BJ (cell line): ENCODE data around the gene RASSF4. TPM values are rescaled to one million over a fixed set of nuclear protein-coding genes. Genes with fewer than 3 reads are reported as not detected.
A peak's percentile ranks its signal among the peaks of the same experiment; 100 is the strongest.

Source experiments
- CTCF ChIA-PET: fragments of 350-600 bp; formaldehyde crosslinking; extraction: SDS; loops from one replicate; lab custom pipeline; 2021; ENCODE audit warnings: antibody characterized with exemption, inconsistent platforms; lab: Yijun Ruan, JAX
- POLR2A ChIA-PET: fragments of 300-600 bp; sonication (Branson Sonifier 250); formaldehyde crosslinking; extraction: SDS; loops from one replicate; lab custom pipeline; 2021; ENCODE audit warnings: antibody characterized with exemption; lab: Charles Lee
- DNase-seq: peaks from one replicate; pipeline ENCODE4 v3.0.0-alpha.2; 2011; ENCODE audit warnings: low read depth
- H3K27me3 ChIP-seq: 2 replicates; pipeline ENCODE4 v1.6.0; 2011; ENCODE audit warnings: low read length; ENCODE audit not compliant: control insufficient read depth, insufficient read depth
- H3K36me3 ChIP-seq: 2 replicates; pipeline ENCODE4 v1.5.1; 2011; ENCODE audit warnings: low read length; ENCODE audit not compliant: control insufficient read depth, insufficient read depth
- H3K4me3 ChIP-seq: 2 replicates; pipeline ENCODE4 v1.5.1; 2011; ENCODE audit warnings: low read depth, mild to moderate bottlenecking, control low read depth, low read length
- polyA plus RNA-seq: library from polyadenylated mRNA; depleted of rRNA; stranded (reverse); fragments of >200 nt; gene quantifications from 2 replicates; pipeline ENCODE4 v1.2.3, GENCODE V29; 2011
- TF ChIP-seq, protein P1 (sequence below): IDR thresholded peaks from 2 replicates; pipeline ENCODE4 v1.5.1; 2011; ENCODE audit warnings: low read depth, mild to moderate bottlenecking, control low read depth, inconsistent platforms, low read length, moderate library complexity; ENCODE audit not compliant: insufficient read depth

RASSF4 gene
- polyA plus RNA-seq, 1 experiment, result 3.9 TPM

DNA sequence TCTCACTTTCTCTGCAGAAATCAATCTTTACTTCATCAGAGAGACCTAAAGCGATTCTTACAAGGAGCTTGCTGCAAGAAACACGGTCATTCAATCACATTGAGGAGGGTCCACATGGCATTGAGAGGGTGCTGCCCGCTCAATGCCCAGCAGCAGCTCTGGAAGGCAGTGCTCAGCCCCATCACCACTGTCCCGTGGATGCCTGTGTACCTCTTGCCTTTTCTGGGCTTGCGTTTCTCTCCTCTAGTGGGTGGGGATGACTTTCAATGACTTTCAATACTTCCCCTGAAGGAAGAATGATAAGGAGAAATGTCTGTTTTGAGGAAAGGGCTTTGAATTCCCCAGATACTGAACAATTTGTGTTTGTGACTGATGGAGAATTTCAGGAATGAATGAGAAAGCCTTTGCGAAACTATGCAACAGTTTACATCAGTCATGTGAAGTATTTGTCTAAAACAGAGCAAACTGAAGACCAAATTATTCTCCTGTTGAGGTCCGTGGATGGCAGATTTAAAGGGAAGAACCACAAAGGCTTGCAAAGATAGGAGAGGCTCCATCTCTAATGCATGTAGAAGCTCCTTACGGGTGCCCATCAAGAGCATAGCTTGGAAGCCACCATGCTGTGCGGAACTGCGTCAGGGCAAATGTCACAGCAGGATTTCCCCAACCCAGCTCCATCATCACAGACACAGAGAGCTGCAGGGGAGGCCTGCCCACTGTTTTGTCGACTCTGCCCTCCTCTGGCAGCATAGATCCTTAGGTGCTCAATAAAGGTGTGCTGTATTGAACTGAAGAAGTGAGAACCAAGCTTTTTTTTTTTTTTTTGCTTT lies 34.5 kb downstream of the RASSF4 start:
- no peak overlapping the region for H3K4me3 ChIP-seq
- DNase-seq, result peak; percentile 42
- H3K27me3 ChIP-seq, result no peaks in the 10 kb centered on the region
- H3K36me3 ChIP-seq, result no peaks in the 10 kb centered on the region
- POLR2A ChIA-PET, result no interaction called here
- TF ChIP-seq, protein P1, sequence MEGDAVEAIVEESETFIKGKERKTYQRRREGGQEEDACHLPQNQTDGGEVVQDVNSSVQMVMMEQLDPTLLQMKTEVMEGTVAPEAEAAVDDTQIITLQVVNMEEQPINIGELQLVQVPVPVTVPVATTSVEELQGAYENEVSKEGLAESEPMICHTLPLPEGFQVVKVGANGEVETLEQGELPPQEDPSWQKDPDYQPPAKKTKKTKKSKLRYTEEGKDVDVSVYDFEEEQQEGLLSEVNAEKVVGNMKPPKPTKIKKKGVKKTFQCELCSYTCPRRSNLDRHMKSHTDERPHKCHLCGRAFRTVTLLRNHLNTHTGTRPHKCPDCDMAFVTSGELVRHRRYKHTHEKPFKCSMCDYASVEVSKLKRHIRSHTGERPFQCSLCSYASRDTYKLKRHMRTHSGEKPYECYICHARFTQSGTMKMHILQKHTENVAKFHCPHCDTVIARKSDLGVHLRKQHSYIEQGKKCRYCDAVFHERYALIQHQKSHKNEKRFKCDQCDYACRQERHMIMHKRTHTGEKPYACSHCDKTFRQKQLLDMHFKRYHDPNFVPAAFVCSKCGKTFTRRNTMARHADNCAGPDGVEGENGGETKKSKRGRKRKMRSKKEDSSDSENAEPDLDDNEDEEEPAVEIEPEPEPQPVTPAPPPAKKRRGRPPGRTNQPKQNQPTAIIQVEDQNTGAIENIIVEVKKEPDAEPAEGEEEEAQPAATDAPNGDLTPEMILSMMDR, result no peak
- CTCF ChIA-PET, result interaction anchor here (0.6 to 2.3 kb wide), 3 partner anchors 13 to 65 kb away, joined by 3 to 6 read pairs (median 3); no protein-coding TSS in a partner anchor

DNA sequence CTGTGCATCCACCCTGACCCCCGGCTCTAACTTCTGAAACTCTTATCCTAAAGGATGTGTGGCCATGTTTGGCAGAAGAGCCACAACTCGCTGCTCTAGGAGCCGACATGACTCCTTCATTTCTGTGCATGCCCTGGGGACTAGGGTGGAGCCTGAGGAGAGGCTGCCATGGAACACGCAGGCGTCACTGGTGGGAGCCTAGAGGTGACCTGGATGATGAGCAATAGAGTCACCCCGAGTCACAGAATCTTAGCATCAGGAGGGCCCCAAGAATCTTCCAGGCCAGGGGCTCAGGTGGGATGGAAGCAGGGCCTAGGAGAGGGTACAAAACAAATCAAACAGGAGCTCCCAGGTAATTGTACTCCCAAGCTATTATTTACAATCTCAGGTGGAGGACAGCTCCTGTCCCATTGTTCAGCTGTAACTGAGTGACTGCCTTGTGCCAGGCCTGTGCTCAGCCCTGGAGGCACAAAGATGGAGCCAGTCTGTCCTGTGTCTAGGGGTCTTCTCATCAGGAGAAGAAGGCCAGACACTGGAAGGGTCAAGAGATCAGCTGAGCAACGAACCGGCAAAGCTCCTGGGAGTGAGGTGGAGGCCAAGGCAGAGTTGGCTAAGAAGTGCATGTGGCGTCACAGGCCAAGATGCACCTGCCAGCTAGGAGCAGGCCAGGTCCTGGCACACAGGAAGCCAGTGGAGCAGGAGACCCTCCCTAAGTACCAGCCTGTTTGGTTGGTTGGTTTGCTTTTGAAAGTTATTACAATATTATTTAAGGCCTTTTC lies 35.3 kb downstream of the RASSF4 start:
- ChIA-PET POLR2A (no interaction called here), CTCF (interaction anchor here (0.7 to 2.3 kb wide), 5 partner anchors 13 to 66 kb away, joined by 3 to 6 read pairs (median 3); no protein-coding TSS in a partner anchor)
- DNase-seq, result no peak
- Histone ChIP-seq H3K4me3 (no peak overlapping the region), H3K27me3 (no peaks in the 10 kb centered on the region), H3K36me3 (no peaks in the 10 kb centered on the region)
- TF ChIP-seq, protein P1, result no peak

DNA sequence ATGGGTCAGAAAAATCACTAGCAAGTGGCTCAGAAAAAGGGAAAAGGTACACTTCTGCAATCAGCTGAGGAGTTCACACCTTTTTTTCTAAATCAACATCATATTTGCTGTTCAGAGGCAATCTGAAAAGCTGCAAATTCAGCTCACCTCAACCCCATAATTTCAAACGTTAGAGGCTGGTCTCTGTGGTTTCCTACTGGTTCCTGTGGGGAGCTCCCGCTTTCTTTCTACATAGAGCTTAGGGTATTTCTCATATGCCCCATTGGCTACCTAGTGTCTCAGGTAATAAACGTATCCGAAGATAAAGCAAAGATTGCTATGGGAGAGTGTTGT lies 35.9 kb downstream of the RASSF4 start:
- no peaks in the 10 kb centered on the region for H3K36me3 ChIP-seq
- no peak for DNase-seq
- no peaks in the 10 kb centered on the region for H3K27me3 ChIP-seq
- no peak overlapping the region for H3K4me3 ChIP-seq
- CTCF ChIA-PET, result interaction anchor here (0.7 to 2.3 kb wide), 4 partner anchors 12 to 63 kb away, joined by 3 to 6 read pairs (median 4); no protein-coding TSS in a partner anchor
- TF ChIP-seq, protein P1, result no peak
- POLR2A ChIA-PET, result no interaction called here

DNA sequence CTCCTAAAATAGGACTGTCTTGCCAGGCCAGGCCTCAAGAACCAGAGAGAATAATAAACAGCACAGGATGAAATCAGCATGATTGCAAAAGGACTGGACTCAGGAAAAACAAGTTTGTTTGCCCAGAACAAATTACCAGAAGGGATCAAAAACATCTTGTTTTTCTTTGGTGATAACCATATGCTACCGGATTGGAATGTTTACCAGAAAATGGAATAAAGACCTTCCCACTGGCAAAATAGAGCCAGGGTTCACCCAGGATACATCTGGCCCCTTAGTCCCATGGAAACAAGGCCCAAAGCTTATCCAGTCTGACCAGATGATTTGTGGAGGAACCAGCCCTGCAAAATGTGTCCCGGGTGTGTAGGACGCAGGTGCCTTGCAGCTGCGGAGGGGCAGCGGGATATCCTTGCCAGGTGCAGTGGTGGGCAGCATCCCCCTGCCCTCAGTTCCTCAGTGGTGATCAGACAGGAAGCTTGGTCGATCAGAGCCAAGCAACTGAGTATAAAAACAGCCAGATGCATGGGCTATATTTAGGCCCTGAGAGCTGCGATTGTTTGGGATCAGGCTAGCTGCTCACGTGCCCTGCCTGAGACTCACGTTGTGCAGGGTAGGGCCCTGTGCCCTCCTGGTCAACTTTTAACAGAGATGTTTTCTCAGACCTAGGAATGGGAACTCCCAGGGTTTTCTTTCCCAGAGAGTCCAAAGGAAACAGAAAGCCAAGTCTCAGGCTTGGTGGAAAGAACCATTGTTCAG lies 36.5 kb downstream of the RASSF4 start:
- Histone ChIP-seq H3K27me3 (no peaks in the 10 kb centered on the region), H3K36me3 (no peaks in the 10 kb centered on the region), H3K4me3 (no peak overlapping the region)
- peak; percentile 24 for DNase-seq
- ChIA-PET POLR2A (no interaction called here), CTCF (interaction anchor here (1.0 to 2.3 kb wide), 4 partner anchors 11 to 64 kb away, joined by 3 to 6 read pairs (median 4); no protein-coding TSS in a partner anchor)
- TF ChIP-seq, protein P1, result no peak
